GM18526 (cell line): ENCODE data around the gene IPCEF1.

Experiments used
- POLR2A ChIP-seq: IDR thresholded peaks from 3 replicates; pipeline ENCODE4 v1.6.1; 2011; ENCODE audit not compliant: insufficient read length; ENCODE audit errors: extremely low read depth

Gene IPCEF1

DNA sequence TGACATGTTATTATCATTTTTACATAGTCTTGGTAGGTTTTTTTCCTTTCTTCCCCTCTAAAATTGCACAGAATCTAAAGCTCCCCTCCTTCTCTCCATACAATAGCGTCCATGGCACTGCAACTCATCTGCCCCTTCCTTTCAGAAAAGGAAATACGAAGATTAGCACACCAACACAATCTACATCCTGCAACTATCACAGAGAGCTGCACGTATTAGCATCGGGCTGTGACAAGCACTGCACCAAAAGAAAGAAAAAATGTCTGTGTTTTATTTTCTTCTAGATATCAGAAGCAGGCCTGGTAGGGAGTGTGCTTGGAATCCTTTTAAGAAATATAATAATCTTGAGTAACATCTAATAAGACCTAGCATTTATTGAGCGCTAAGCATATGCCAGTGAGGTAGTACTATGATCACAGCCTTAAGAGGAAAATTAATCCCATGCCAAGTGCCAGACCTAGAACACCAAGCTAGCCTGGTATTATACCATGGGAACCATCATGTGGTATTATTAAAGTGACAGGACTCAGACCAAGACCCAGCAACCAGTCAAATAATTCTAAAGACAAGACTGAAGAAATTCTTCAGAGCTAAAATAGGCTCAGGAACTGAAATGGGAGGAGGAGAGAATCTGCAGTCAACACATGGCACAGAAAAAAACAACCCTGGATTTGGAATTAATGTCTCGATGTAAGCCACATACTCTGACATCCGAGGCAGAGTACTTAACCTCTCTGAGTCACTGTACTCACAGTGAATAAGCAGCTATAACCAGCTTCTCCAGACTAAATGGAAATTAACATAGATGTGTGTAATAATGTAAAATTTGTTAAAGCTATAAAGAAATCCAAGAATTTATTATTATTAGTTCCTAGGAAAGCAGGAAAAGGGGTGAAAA, 124.3 kb downstream of the IPCEF1 start:
- no peak for TF ChIP-seq POLR2A

GRCh38 chr6:154230910-154231595, 125.5 kb downstream of the IPCEF1 start:
- TF ChIP-seq POLR2A = no peak

DNA sequence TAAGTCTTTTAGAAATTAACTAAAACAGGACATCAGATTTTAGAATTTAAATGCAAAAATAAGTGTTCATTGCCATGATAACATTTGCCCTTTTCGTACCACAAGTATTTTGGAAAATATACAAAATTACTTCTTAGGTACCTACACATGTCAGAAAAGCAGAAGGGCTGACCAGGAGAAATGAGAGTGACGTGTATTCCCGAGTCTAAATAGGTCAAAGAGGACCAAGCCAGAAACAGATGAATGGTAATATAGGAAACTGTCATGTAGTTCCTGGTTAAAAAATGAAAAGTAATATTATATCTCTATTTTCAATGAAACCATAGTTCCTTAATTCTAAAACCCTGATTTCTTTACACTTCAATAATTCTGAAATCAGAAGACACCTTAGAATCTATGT, 126.2 kb downstream of the IPCEF1 start:
- no peak for TF ChIP-seq POLR2A

DNA sequence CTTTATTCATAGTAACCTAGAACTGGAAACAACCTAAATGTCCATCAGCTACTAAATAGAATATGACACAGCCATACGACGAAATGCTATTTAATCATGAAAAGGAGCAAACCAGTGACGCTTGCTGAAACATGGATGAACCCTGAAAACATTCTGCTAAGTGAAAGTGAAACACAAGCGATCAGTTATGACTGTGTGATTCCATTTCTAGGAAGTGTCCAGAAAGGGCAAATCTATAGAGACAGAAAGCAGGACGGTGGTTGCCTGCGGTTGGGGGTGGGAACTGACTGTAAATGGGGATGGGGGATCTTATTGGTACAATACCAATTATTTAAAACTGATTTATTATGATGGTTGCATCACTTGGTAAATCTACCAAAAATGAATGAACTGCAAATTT, 126.8 kb downstream of the IPCEF1 start:
- TF ChIP-seq POLR2A = no peak

DNA sequence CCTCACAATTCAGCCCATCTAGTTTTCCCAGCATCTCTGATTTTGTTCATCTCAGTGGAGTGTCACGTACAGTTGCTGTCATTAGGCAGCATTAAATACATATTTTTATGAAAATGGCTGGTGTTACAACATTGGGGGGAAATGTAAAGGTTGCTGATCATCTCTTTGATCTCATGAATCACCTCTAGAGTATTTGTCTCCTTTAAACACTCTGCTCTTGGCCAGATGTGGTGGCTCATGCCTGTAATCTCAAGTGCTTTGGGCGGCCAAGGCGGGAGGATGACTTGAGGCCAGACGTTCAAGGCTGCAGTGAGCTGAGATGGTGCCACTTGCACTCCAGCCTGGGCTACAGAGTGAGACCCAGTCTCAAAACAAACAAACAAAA, 128.1 kb downstream of the IPCEF1 start:
- no peak for TF ChIP-seq POLR2A

DNA sequence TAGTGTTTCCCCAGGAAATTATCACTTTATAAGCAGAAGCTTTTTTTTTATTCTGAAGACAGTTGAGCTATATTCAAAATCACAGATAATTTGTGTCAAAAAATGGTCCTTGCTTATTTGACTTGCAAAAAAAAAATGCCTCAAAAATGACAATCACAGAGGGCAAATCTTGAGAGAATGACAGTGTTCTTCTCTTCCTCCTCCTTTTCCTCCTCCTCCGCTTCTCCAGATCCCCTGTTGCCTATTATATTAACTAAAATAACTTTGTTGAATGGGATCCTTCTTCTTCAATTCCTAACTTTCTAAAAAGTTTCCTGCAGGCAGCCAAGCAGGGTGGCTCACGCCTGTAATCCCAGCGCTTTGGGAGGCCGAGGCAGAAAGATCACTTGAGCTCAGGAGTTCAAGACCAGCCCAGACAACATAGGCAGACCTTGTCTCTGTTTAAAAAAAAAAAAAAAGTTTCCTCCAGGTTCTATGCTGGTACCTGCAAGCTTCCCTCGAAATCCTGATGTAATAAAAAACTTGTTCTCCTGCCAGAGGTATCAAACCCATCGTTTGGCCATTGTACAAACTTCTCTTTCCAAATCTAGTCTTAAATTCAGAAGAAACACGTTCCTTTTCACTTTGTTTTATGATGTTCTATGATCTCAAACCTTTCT, 128.6 kb downstream of the IPCEF1 start:
- no peak for TF ChIP-seq POLR2A

- no peak for TF ChIP-seq POLR2A
These were observed 130.1 kb downstream of the IPCEF1 start for GRCh38 chr6:154226461-154226860.

- no peak for TF ChIP-seq POLR2A
These were observed 133.3 kb downstream of the IPCEF1 start for GRCh38 chr6:154223296-154223695.

DNA sequence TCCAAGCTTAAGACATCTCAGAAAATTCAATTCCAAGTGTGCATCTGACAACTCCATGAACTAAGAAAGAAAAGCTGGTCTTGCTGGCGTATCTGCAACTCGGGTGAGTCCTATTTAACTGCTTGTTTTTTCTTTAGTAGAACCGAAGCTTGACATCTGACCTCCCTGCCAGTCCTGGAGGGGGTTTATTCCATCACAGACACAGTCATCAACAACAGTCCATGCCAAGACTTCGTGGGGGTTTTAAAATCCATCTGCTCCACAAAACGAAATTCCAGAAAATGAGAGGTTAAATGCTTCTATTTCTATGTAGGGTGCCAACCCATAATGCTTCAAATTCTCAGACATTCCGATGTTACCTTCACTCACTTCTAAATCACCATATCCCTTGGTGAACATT, 133.9 kb downstream of the IPCEF1 start:
- no peak for TF ChIP-seq POLR2A

- TF ChIP-seq POLR2A = no peak
These were observed 137.4 kb downstream of the IPCEF1 start for GRCh38 chr6:154219250-154219649.

- no peak for TF ChIP-seq POLR2A
These were observed 137.8 kb downstream of the IPCEF1 start for GRCh38 chr6:154218787-154219186.

GRCh38 chr6:154218301-154218700, 138.3 kb downstream of the IPCEF1 start:
- no peak for TF ChIP-seq POLR2A

DNA sequence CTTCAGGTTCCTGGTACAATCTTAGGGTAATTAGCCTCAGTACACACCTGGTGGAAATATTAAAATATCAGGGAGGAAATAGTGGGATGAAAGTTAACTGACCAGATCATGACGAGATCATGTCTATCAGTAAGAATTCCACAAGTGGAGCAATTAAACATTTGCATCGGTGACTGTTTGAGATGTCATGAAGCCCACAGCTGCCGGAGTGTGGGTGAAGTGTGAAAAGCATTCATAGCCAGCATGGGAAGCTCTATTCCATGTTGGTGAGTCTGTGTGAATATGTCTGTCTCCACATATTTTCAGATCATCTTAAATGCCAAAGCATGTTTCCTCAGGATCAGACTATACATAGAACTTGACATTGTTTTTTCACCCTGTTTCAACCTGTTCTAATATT, 142.8 kb downstream of the IPCEF1 start:
- no peak for TF ChIP-seq POLR2A

DNA sequence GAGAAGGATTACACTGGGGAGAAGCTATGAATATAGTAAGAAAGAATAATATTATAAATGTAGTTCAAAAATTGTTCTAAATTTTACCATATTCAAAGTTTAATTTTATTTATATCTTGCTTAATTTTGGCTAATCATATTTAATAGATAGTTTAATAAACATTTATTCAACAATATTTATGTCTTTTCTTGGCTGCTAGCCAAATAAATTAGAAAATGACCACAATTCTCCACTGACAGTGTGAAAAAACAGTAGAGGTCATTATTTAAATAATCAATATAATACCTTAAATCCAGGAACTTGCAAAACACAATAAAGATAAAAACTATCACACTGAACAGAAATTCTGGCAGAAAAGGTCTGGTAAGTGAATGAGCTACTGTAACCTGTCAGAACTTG, 145.9 kb downstream of the IPCEF1 start:
- no peak for TF ChIP-seq POLR2A

GRCh38 chr6:154209555-154209954, 147.0 kb downstream of the IPCEF1 start:
- TF ChIP-seq POLR2A = no peak

DNA sequence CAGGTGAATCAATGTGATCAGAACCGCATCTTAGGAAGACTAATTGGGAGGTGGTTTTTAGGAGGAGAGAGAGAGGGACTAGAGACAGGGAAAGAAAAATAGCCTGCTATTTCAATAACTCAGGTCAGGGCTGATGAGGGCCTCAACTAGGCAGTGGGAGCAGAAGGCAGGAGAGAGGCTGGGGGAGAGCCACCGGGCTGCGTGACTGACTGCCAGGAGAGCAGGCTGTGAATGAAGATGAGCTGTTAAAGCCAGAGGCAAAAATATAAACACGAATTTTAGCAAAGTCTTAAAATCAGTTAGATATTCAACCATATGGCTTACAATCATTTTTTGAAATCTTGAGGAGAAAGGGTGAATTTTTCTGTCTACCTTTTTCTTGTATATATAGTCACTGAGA, 149.6 kb downstream of the IPCEF1 start:
- no peak for TF ChIP-seq POLR2A
